NT2/D1 (cell line): ENCODE data around the gene GALNT14.

Experiments
- SUZ12 ChIP-seq: IDR thresholded peaks from 2 replicates; pipeline ENCODE4 v1.6.1; 2011; ENCODE audit not compliant: insufficient read length, insufficient read depth; ENCODE audit errors: extremely low read depth
- YY1 ChIP-seq: IDR thresholded peaks from 2 replicates; pipeline ENCODE4 v1.6.1; 2011; ENCODE audit not compliant: insufficient read length, insufficient read depth
- ZNF274 ChIP-seq: IDR thresholded peaks from 2 replicates; pipeline ENCODE4 v1.6.1; 2011; ENCODE audit warnings: mild to moderate bottlenecking, low read depth, low read length

DNA sequence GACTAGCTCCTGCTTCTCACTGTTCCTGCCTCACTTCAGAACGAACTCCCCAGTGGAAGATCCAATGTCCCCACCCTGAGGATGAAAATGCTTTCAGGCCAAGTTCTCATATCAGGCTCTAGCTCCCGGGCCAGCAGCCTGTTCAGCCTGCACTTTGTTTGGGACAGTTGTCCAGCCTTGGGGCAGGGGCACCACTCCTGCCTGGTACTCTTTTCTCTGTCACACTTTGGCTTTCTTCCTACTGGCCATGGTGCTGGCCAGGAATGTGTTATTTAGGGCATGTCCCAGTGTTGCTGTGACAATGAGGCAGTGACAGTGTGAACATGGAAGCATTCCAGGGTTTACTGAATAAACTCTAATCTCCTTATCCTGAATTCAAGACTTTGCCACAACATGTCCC is 154.1 kb downstream of the GALNT14 start:
- TF ChIP-seq YY1: no peak
- no peak for TF ChIP-seq SUZ12
- TF ChIP-seq ZNF274: no peak
